GM23338 (cell line): ENCODE data around the gene PIH1D2. TPM values are rescaled to one million over a fixed set of nuclear protein-coding genes. Genes with fewer than 3 reads are reported as not detected.

ENCODE experiments used
- ATAC-seq: fragments of 200-7000 bp; cut with Tn5 transposase; 3 replicates; pipeline ENCODE4 v1.9.1; 2020
- DNase-seq: peaks from one replicate; pipeline ENCODE4 v3.0.0-alpha.2; 2015; ENCODE audit warnings: low spot score
- H2AFZ ChIP-seq: fragments of 200-600 bp; sonication (generic); 2 replicates; pipeline ENCODE4 v1.8.0; 2016; ENCODE audit warnings: antibody characterized with exemption, mild to moderate bottlenecking, moderate library complexity
- H3F3A ChIP-seq: fragments of 200-600 bp; sonication (generic); replicated peaks from 2 replicates; pipeline ENCODE4 v1.8.0; 2017; ENCODE audit warnings: antibody characterized with exemption, mixed run types, low read depth
- H3K27ac ChIP-seq: fragments of 200-600 bp; sonication (generic); 2 replicates; pipeline ENCODE4 v1.6.1; 2016; ENCODE audit warnings: low read depth
- H3K27me3 ChIP-seq: fragments of 200-600 bp; sonication (generic); 2 replicates; pipeline ENCODE4 v1.8.0; 2016; ENCODE audit warnings: mild to moderate bottlenecking, mixed run types, moderate library complexity; ENCODE audit not compliant: insufficient read depth
- H3K36me3 ChIP-seq: fragments of 200-600 bp; sonication (generic); 2 replicates; pipeline ENCODE4 v1.8.0; 2016; ENCODE audit warnings: mild to moderate bottlenecking; ENCODE audit not compliant: insufficient read depth
- H3K4me1 ChIP-seq: fragments of 200-600 bp; sonication (generic); 2 replicates; pipeline ENCODE4 v1.8.0; 2016; ENCODE audit warnings: mild to moderate bottlenecking, moderate library complexity; ENCODE audit not compliant: insufficient read depth
- H3K4me2 ChIP-seq: fragments of 200-600 bp; sonication (generic); 2 replicates; pipeline ENCODE4 v1.7.1; 2017; ENCODE audit warnings: mixed run types
- H3K4me3 ChIP-seq: fragments of 200-600 bp; sonication (generic); 2 replicates; pipeline ENCODE4 v1.6.1; 2016; ENCODE audit warnings: mixed run types
- H3K79me2 ChIP-seq: fragments of 200-600 bp; sonication (generic); replicated peaks from 2 replicates; pipeline ENCODE4 v1.8.0; 2017; ENCODE audit warnings: mild to moderate bottlenecking; ENCODE audit not compliant: insufficient read depth
- H3K9me2 ChIP-seq: fragments of 200-600 bp; sonication (generic); 2 replicates; pipeline ENCODE4 v1.8.0; 2017; ENCODE audit not compliant: insufficient read depth
- H4K20me1 ChIP-seq: fragments of 200-600 bp; sonication (generic); replicated peaks from 2 replicates; pipeline ENCODE4 v1.8.0; 2017; ENCODE audit warnings: mild to moderate bottlenecking; ENCODE audit not compliant: insufficient read depth
- H3K27ac Mint-ChIP-seq: 2 replicates; pipeline ENCODE4 v1.8.0; 2020; ENCODE audit warnings: inconsistent platforms, mild to moderate bottlenecking, moderate library complexity, mixed read lengths
- H3K27me3 Mint-ChIP-seq: 3 replicates; pipeline ENCODE4 v1.8.0; 2022; ENCODE audit warnings: low read depth, mild to moderate bottlenecking, moderate library complexity, mixed read lengths, inconsistent platforms; ENCODE audit not compliant: insufficient read depth, poor library complexity
- H3K36me3 Mint-ChIP-seq: 3 replicates; pipeline ENCODE4 v1.8.0; 2021; ENCODE audit warnings: low read depth, mild to moderate bottlenecking, inconsistent platforms, moderate library complexity, mixed read lengths
- H3K4me1 Mint-ChIP-seq: 3 replicates; pipeline ENCODE4 v1.8.0; 2020; ENCODE audit warnings: mild to moderate bottlenecking, inconsistent platforms, mixed read lengths
- H3K4me3 Mint-ChIP-seq: 3 replicates; pipeline ENCODE4 v1.8.0; 2021; ENCODE audit warnings: moderate library complexity, mild to moderate bottlenecking, inconsistent platforms, mixed read lengths
- H3K9me3 Mint-ChIP-seq: 3 replicates; pipeline ENCODE4 v1.8.0; 2020; ENCODE audit warnings: moderate library complexity, mild to moderate bottlenecking, inconsistent platforms, mixed read lengths
- CREB1 ChIP-seq: fragments of 250-450 bp; sonication (Bioruptor Pico); IDR thresholded peaks from 2 replicates; pipeline ENCODE4 v1.5.0; 2020; ENCODE audit warnings: low read depth, mild to moderate bottlenecking, moderate library complexity
- CTCF ChIP-seq, 2 experiments: fragments of 200-600 bp in 1 of 2; sonication (generic) in 1 of 2; conservative IDR thresholded peaks; 2 replicates each; pipeline versions ENCODE4 v1.5.1 to v1.6.1; 2016 to 2017; ENCODE audit warnings: antibody characterized with exemption in 2 of 2, low read depth in 2 of 2, mild to moderate bottlenecking in 2 of 2, moderate library complexity in 1 of 2
- EZH2phosphoT487 ChIP-seq: fragments of 200-600 bp; sonication (generic); IDR thresholded peaks from one replicate; pipeline ENCODE4 v1.8.1; 2018; ENCODE audit warnings: antibody characterized with exemption; ENCODE audit not compliant: unreplicated experiment
- JUNB ChIP-seq: IDR thresholded peaks from one replicate; pipeline ENCODE4 v1.6.1; 2016; ENCODE audit warnings: antibody characterized with exemption; ENCODE audit not compliant: unreplicated experiment
- POLR2AphosphoS5 ChIP-seq: IDR thresholded peaks from 2 replicates; pipeline ENCODE4 v1.6.1; 2016; ENCODE audit warnings: antibody characterized with exemption, low read depth
- REST ChIP-seq: IDR thresholded peaks from one replicate; pipeline ENCODE4 v1.6.1; 2018; ENCODE audit warnings: antibody characterized with exemption; ENCODE audit not compliant: unreplicated experiment
- STAT1 ChIP-seq: IDR thresholded peaks from one replicate; pipeline ENCODE4 v1.6.1; 2016; ENCODE audit warnings: antibody characterized with exemption; ENCODE audit not compliant: unreplicated experiment
- ZNF331 ChIP-seq: fragments of 250-450 bp; sonication (Bioruptor Pico); IDR thresholded peaks from 2 replicates; pipeline ENCODE4 v1.5.0; 2020; ENCODE audit warnings: low read depth, mild to moderate bottlenecking, moderate library complexity
- polyA plus RNA-seq: library from polyadenylated mRNA; unstranded; fragments of >200 nt; fragmentation: Nextera tagmentation; extraction: Ambion mirVana; gene quantifications from 2 replicates; pipeline ENCODE4 v1.2.1, GENCODE V29; 2016
- total RNA-seq: library from RNA; depleted of rRNA; stranded (reverse); fragments of >200 nt; shearing (Covaris generic); gene quantifications from 2 replicates; pipeline ENCODE4 v1.2.3, GENCODE V29; 2014
- TF ChIP-seq, protein P1 (sequence below): IDR thresholded peaks from 2 replicates; pipeline ENCODE4 v1.6.1; 2016; ENCODE audit warnings: antibody characterized with exemption

Gene PIH1D2
- total and polyA plus RNA-seq, 2 experiments from 2014 or later, result 0.80 to 0.89 TPM

DNA sequence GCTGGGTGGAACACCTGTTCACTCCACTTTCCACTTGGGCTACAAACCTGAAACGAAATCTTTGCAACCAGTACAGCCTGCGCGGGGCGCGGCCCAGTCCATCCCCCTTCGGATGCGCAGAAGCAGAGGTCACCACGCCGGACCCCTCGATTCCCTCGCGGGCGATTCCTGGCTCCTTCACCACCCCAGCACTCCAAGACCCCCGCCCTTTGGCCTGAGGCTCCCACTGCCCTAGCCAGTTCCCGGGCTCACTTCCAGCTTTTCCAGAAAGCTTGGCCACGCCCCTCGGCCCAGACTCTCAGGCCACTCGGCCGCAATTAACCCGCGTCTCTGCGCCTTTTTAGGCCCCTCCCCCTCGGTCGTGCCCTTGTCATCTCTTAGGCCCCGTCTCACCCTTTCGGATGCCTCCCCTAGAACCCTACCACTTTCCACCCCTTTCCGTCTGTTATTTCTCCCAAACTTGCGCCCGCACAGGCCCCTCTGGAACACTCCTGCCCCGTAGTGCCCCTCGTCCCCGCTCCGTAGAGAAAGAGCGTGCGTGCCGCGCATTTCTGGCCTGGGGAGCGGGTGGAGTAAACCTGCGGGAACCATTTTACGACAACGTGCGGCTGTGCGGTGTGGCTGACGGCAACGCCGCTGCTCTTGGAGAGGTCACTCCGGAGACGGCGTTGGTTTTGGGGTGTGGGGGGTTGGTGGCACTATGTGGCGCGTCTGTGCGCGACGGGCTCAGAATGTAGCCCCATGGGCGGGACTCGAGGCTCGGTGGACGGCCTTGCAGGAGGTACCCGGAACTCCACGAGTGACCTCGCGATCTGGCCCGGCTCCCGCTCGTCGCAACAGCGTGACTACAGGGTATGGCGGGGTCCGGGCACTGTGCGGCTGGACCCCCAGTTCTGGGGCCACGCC lies 48.8 kb downstream of the PIH1D2 start, which contains the start of gene DLAT:
TSS of gene DLAT (plus strand) at position 636 of the 906 bp plus-strand sequence. CDS start at position 701, 65 bp downstream.
- DNase-seq, result peak; percentile 100
- Mint-ChIP-seq H3K9me3 (peaks cover 3% of the 10 kb centered on the region; the same call in 1 of the 3 replicates), H3K27me3 (peaks cover 13% of the 10 kb centered on the region), H3K27ac (peak within 1 kb of the TSS; percentile 100), H3K4me3 (peak within 1 kb of the TSS; percentile 98), H3K36me3 (peaks cover 31% of the 10 kb centered on the region), H3K4me1 (peaks cover 10% of the 10 kb centered on the region; the same call in 2 of the 3 replicates)
- Histone ChIP-seq H4K20me1 (peaks cover 3% of the 10 kb centered on the region), H3K4me2 (peak within 1 kb of the TSS; percentile 76), H3K4me1 (peaks cover 6% of the 10 kb centered on the region; the same call in 1 of the 2 replicates), H3K27me3 (no peaks in the 10 kb centered on the region), H3K27ac (peak within 1 kb of the TSS; percentile 98), H3K9me2 (no peaks in the 10 kb centered on the region), H3K79me2 (peaks cover 26% of the 10 kb centered on the region), H3K36me3 (peaks cover 15% of the 10 kb centered on the region), H3K4me3 (peak within 1 kb of the TSS; percentile 94), H2AFZ (peak within 1 kb of the TSS; percentile 95), H3F3A (peaks cover 1% of the 10 kb centered on the region; the same call in 1 of the 2 replicates)
- ATAC-seq, result peak; percentile 95
- TF ChIP-seq, protein P1, sequence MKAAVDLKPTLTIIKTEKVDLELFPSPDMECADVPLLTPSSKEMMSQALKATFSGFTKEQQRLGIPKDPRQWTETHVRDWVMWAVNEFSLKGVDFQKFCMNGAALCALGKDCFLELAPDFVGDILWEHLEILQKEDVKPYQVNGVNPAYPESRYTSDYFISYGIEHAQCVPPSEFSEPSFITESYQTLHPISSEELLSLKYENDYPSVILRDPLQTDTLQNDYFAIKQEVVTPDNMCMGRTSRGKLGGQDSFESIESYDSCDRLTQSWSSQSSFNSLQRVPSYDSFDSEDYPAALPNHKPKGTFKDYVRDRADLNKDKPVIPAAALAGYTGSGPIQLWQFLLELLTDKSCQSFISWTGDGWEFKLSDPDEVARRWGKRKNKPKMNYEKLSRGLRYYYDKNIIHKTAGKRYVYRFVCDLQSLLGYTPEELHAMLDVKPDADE, result peak; percentile 53; the same call in 1 of the 2 replicates
- peak; percentile 91 for TF ChIP-seq POLR2AphosphoS5
- TF ChIP-seq CREB1 (CRISPR knock-in tag), result peak; percentile 48; the same call in 1 of the 2 replicates
- no peak for TF ChIP-seq CTCF (conservative IDR thresholded peaks at IDR 0.05; ENCODE audit: low read depth in 2 of 2)

DNA sequence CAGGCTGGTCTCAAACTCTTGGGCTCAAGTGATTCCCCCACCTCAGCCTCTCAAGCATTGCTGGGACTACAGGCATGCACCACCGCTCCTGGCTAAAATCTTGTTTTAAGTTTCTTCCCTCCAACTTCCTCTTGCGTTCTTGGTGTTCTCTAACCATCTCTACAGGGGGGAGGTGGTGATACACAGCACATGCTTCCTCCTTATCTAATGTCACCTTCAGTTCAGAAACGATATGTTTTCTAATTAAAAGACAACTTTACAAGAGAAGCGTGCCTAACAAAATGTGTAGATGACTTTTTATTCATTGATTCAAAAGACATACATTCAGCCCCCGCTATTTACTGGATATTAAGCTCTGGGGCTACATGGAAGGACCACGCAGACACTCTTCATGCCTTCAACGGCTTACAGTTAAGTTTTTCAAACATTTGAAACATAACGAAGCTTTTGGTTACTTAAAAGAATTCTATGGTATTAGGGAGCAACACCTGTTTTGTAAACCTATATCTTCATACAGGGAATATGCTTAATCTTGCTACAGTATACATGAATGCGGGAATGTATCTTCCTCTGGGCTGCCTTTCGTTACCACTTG lies 49.5 kb downstream of the PIH1D2 start:
- H3K4me1 Mint-ChIP-seq, result peaks cover 10% of the 10 kb centered on the region; the same call in 2 of the 3 replicates
- H3K36me3 Mint-ChIP-seq, result peaks cover 23% of the 10 kb centered on the region
- H3K4me3 Mint-ChIP-seq, result peak overlapping the region; percentile 98
- Histone ChIP-seq H3K27me3 (no peaks in the 10 kb centered on the region), H3K27ac (no peak overlapping the region), H3K9me2 (no peaks in the 10 kb centered on the region), H4K20me1 (peaks cover 3% of the 10 kb centered on the region), H3K4me3 (peak overlapping the region; percentile 94), H3K4me1 (peaks cover 6% of the 10 kb centered on the region; the same call in 1 of the 2 replicates), H3K79me2 (peaks cover 24% of the 10 kb centered on the region), H3F3A (no peaks in the 10 kb centered on the region), H2AFZ (peak overlapping the region; percentile 30; the same call in 1 of the 2 replicates), H3K4me2 (peak overlapping the region; percentile 76), H3K36me3 (peaks cover 12% of the 10 kb centered on the region)
- peak; percentile 52 for DNase-seq
- peaks cover 3% of the 10 kb centered on the region; the same call in 1 of the 3 replicates for H3K9me3 Mint-ChIP-seq
- TF ChIP-seq ZNF331 (CRISPR knock-in tag), result no peak
- TF ChIP-seq, protein P1, result no peak
- no peak for TF ChIP-seq CTCF (conservative IDR thresholded peaks at IDR 0.05; ENCODE audit: low read depth in 2 of 2)
- no peak for TF ChIP-seq POLR2AphosphoS5
- TF ChIP-seq JUNB, result no peak
- no peak for TF ChIP-seq STAT1
- TF ChIP-seq REST, result no peak
- TF ChIP-seq CREB1 (CRISPR knock-in tag), result no peak
- no peak for TF ChIP-seq EZH2phosphoT487
- H3K27ac Mint-ChIP-seq, result peak overlapping the region; percentile 100
- H3K27me3 Mint-ChIP-seq, result peaks cover 11% of the 10 kb centered on the region
- peak; percentile 14 for ATAC-seq
